Skeletal muscle satellite cell (primary cell): ENCODE data around the gene BUD23.
"Not testable (repeated sequence)": the region's sequence is repeated elsewhere in the genome, so short reads cannot be mapped to it uniquely, and the experiment has no call there.

Experiments used
- H3K27me3 ChIP-seq: 2 replicates; pipeline ENCODE4 v1.7.0; 2013; ENCODE audit warnings: low read length; ENCODE audit not compliant: control insufficient read depth, insufficient read depth
- H3K36me3 ChIP-seq: 2 replicates; pipeline ENCODE4 v1.7.0; 2013; ENCODE audit warnings: mild to moderate bottlenecking, control low read depth, low read length; ENCODE audit not compliant: insufficient read depth
- H3K4me1 ChIP-seq: 2 replicates; pipeline ENCODE4 v1.7.0; 2013; ENCODE audit warnings: low read length; ENCODE audit not compliant: control insufficient read depth, insufficient read depth
- H3K4me2 ChIP-seq: 2 replicates; pipeline ENCODE4 v1.7.0; 2013; ENCODE audit warnings: mild to moderate bottlenecking, low read length
- H3K4me3 ChIP-seq: 2 replicates; pipeline ENCODE4 v1.7.0; 2013; ENCODE audit warnings: low read length
- H3K9ac ChIP-seq: 2 replicates; pipeline ENCODE4 v1.7.0; 2013; ENCODE audit warnings: mild to moderate bottlenecking, low read depth, low read length, moderate library complexity
- H3K9me3 ChIP-seq: replicated peaks from 2 replicates; pipeline ENCODE4 v1.7.0; 2013; ENCODE audit warnings: mild to moderate bottlenecking, control low read depth, low read length

Gene BUD23

GRCh38 chr7:73648593-73649332 lies 34.6 kb upstream of the BUD23 start:
- Histone ChIP-seq H3K4me1 (peaks cover 5% of the 10 kb centered on the region), H3K27me3 (peaks cover 75% of the 10 kb centered on the region), H3K4me3 (no peak overlapping the region), H3K36me3 (no peaks in the 10 kb centered on the region), H3K9me3 (no peaks in the 10 kb centered on the region), H3K4me2 (no peak overlapping the region), H3K9ac (no peak overlapping the region)

GRCh38 chr7:73649576-73649975 lies 33.8 kb upstream of the BUD23 start:
- Histone ChIP-seq H3K9ac (no peak overlapping the region), H3K4me1 (peaks cover 5% of the 10 kb centered on the region), H3K4me2 (no peak overlapping the region), H3K36me3 (no peaks in the 10 kb centered on the region), H3K9me3 (no peaks in the 10 kb centered on the region), H3K4me3 (no peak overlapping the region), H3K27me3 (peaks cover 72% of the 10 kb centered on the region)

GRCh38 chr7:73650524-73650923 lies 32.9 kb upstream of the BUD23 start:
- Histone ChIP-seq H3K4me3 (no peak overlapping the region), H3K9me3 (no peaks in the 10 kb centered on the region), H3K27me3 (peaks cover 63% of the 10 kb centered on the region), H3K4me2 (no peak overlapping the region), H3K36me3 (no peaks in the 10 kb centered on the region), H3K4me1 (peaks cover 5% of the 10 kb centered on the region), H3K9ac (no peak overlapping the region)

- Histone ChIP-seq H3K4me2 (no peak overlapping the region), H3K9me3 (no peaks in the 10 kb centered on the region), H3K4me3 (no peak overlapping the region), H3K4me1 (peaks cover 5% of the 10 kb centered on the region), H3K36me3 (no peaks in the 10 kb centered on the region), H3K9ac (no peak overlapping the region), H3K27me3 (peaks cover 43% of the 10 kb centered on the region)
These were observed 30.9 kb upstream of the BUD23 start for GRCh38 chr7:73652541-73652949.

GRCh38 chr7:73655309-73655708 lies 28.1 kb upstream of the BUD23 start:
- not testable (repeated sequence) for H3K9ac ChIP-seq, H3K9me3 ChIP-seq, H3K4me1 ChIP-seq, H3K4me3 ChIP-seq, H3K36me3 ChIP-seq, H3K4me2 ChIP-seq
- peaks cover 25% of the 10 kb centered on the region for H3K27me3 ChIP-seq

GRCh38 chr7:73659983-73660382 lies 23.4 kb upstream of the BUD23 start:
- H3K27me3 ChIP-seq: peaks cover 17% of the 10 kb centered on the region
- no peaks in the 10 kb centered on the region for H3K4me1 ChIP-seq
- H3K4me2 ChIP-seq: no peak overlapping the region
- H3K9ac ChIP-seq: no peak overlapping the region
- H3K36me3 ChIP-seq: no peaks in the 10 kb centered on the region
- H3K4me3 ChIP-seq: no peak overlapping the region
- H3K9me3 ChIP-seq: no peaks in the 10 kb centered on the region

GRCh38 chr7:73660594-73660993 lies 22.8 kb upstream of the BUD23 start:
- not testable (repeated sequence) for H3K4me1 ChIP-seq, H3K4me3 ChIP-seq, H3K36me3 ChIP-seq, H3K4me2 ChIP-seq, H3K9me3 ChIP-seq, H3K9ac ChIP-seq
- H3K27me3 ChIP-seq: peaks cover 20% of the 10 kb centered on the region

- Histone ChIP-seq H3K36me3 (no peaks in the 10 kb centered on the region), H3K9me3 (no peaks in the 10 kb centered on the region), H3K4me1 (no peaks in the 10 kb centered on the region), H3K4me2 (no peak overlapping the region), H3K4me3 (no peak overlapping the region), H3K9ac (no peak overlapping the region), H3K27me3 (peaks cover 22% of the 10 kb centered on the region)
These were observed 20.4 kb upstream of the BUD23 start for GRCh38 chr7:73663033-73663432.

GRCh38 chr7:73667344-73668102 lies 15.9 kb upstream of the BUD23 start, which contains the start of gene VPS37D:
Gene VPS37D, plus strand, starts transcription at chr7:73667831. Its CDS starts 128 bp downstream, at chr7:73667959.
- no peaks in the 10 kb centered on the region for H3K36me3 ChIP-seq
- no peaks in the 10 kb centered on the region for H3K9me3 ChIP-seq
- peaks cover 14% of the 10 kb centered on the region for H3K27me3 ChIP-seq
- peaks cover 6% of the 10 kb centered on the region for H3K4me1 ChIP-seq
- peak within 1 kb of the TSS; percentile 76 for H3K4me3 ChIP-seq
- peak within 1 kb of the TSS; percentile 80 for H3K9ac ChIP-seq
- H3K4me2 ChIP-seq: peak within 1 kb of the TSS; percentile 91

DNA sequence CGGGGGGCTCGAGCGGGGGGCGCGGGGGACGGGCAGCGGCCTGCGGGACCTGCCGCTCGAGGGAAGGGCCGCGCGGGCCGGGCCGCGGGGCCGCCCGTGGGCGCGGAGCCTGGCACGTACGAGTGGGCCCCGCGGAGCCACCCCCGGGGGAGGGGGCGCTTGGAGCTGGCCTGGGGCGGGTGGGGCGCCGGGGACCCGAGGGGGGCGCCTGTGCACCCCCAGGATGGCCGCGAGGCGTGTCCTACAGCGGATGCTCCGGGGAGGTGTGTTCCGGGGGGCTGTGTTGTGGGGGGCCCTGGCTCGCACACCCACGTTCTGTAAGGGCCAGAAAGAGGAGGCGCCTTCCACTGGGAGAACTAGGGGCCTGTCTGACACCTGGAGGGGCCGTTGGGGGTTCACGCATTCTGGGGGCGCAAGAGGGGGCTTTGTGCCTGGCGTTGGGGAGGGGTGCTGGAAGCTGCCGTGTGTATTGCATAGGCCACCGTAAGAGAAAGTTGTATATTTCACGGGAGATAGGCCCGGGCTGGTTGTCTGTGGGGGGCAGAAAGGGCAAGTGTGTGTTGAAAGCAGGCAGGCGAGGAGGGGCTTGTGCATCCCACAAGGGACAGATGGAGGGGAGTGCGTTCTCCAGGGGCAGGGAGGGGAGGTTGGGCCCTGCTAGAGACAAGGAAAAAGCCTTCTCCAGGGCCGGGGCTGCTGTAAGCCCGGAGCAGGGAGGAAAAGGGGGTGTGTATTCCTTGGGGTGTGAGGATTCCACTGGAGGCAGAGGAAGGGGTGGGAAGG lies 15.1 kb upstream of the BUD23 start:
- Histone ChIP-seq H3K27me3 (peaks cover 14% of the 10 kb centered on the region), H3K4me3 (peak overlapping the region; percentile 76), H3K4me1 (peaks cover 6% of the 10 kb centered on the region), H3K4me2 (peak overlapping the region; percentile 91), H3K9me3 (no peaks in the 10 kb centered on the region), H3K9ac (peak overlapping the region; percentile 80), H3K36me3 (no peaks in the 10 kb centered on the region)

DNA sequence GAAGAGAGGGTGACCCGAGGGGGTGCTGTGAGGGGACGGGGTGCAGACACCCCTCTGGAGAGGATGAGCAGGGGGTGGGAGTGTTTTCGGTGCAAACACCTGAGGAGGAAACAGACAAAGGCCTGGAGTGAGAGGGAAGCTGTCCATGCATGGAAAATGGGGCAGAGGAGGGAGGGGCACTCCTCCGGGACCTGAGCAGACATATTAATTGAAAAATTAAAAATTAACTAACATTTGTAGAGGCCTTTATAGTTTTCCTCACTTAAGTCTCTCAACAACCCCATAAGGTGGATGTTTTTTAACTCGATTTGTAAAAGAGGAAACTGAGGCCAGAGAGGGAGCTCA lies 14.5 kb upstream of the BUD23 start:
- Histone ChIP-seq H3K4me2 (peak overlapping the region; percentile 91), H3K9me3 (no peaks in the 10 kb centered on the region), H3K9ac (no peak overlapping the region), H3K4me3 (peak overlapping the region; percentile 76), H3K4me1 (peaks cover 6% of the 10 kb centered on the region), H3K36me3 (no peaks in the 10 kb centered on the region), H3K27me3 (peaks cover 13% of the 10 kb centered on the region)
